ENCODE measurements around the gene SOX8.

The SOX8 gene

DNA sequence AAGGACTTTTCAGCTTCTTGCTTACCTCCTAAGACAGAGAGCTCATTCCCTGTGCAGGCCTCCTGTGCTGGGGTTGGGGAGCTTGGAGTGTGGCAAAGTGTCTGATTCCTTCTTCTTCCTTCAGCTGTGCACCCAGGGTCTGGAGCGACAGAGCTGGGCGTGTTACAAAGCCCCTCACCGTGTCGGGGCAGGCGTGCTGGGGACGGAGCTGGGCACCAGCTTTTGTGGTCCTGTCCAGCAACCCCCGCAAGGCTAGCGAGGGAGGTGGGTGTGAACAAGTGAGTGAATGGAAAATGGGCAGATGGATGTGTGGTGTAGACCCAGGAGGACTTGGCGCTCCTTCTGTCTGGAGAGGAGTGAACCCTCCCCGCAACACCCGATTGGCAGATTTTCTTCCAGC, 23.7 kb downstream of the SOX8 start:
- no peak for DNase-seq (ENCODE audit: extremely low read depth, low read depth)
- H3K4me3 ChIP-seq (replicated peaks; ENCODE audit: low read depth, low read length): no peak overlapping the region
- TF ChIP-seq, protein P1, sequence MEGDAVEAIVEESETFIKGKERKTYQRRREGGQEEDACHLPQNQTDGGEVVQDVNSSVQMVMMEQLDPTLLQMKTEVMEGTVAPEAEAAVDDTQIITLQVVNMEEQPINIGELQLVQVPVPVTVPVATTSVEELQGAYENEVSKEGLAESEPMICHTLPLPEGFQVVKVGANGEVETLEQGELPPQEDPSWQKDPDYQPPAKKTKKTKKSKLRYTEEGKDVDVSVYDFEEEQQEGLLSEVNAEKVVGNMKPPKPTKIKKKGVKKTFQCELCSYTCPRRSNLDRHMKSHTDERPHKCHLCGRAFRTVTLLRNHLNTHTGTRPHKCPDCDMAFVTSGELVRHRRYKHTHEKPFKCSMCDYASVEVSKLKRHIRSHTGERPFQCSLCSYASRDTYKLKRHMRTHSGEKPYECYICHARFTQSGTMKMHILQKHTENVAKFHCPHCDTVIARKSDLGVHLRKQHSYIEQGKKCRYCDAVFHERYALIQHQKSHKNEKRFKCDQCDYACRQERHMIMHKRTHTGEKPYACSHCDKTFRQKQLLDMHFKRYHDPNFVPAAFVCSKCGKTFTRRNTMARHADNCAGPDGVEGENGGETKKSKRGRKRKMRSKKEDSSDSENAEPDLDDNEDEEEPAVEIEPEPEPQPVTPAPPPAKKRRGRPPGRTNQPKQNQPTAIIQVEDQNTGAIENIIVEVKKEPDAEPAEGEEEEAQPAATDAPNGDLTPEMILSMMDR (IDR thresholded peaks at IDR 0.05; ENCODE audit: low read depth, low read length, missing control alignments): no peak

DNA sequence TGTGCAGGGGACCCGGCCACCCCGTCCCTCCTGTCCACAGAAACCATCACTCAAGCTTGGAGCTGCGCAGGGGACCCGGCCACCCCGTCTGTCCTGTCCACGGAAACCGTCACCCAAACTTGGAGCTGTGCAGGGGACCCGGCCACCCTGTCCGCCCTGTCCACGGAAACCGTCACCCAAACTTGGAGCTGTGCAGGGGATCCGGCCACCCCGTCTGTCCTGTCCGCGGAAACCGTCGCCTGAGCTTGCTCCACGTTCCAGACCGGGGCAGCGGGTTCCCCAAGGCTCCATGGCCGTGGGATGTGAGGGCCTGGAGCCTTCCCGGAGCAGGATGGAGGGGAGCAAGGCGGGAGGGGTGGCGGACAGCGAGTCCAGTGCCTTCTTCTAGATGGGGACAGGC, 25.2 kb downstream of the SOX8 start:
- TF ChIP-seq, protein P1 (IDR thresholded peaks at IDR 0.05; ENCODE audit: low read depth, low read length, missing control alignments): no peak

DNA sequence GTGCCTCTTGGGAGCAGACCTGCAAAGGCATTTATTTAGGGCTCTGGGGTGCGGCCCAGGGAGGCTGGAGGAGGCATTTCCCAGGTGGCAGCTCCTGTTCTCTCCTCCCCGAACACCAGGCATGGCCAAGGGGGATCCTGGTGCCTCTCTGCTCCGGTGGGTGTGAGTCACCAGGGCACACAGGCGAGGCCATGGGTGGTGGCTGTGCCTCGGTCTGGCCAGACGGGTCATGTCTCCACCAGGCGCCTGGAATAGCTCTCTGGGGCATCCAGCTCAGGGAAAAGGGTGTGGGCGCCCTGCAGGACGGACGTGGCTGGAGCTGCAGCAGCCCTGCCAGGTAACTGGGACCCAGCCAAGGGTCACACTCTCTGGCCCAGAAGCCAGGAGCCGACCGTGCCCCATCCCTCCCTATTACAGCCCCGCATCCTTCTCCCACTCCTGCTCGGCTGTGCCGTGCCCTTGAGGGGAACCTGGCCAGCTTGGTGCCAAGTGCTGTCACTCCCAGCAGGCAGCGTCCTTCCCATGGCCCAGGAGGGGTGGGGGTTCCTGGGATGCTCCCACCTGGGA, 25.8 kb downstream of the SOX8 start:
- H3K4me3 ChIP-seq (replicated peaks; ENCODE audit: low read depth, low read length): no peak overlapping the region
- TF ChIP-seq, protein P1 (IDR thresholded peaks at IDR 0.05; ENCODE audit: low read depth, low read length, missing control alignments): no peak
- DNase-seq (ENCODE audit: extremely low read depth, low read depth): no peak

More for the DNA sequence above, 25.2 kb downstream of the SOX8 start:
- H3K4me3 ChIP-seq (replicated peaks; ENCODE audit: low read depth, low read length): no peak overlapping the region
- no peak for DNase-seq (ENCODE audit: extremely low read depth, low read depth)

DNA sequence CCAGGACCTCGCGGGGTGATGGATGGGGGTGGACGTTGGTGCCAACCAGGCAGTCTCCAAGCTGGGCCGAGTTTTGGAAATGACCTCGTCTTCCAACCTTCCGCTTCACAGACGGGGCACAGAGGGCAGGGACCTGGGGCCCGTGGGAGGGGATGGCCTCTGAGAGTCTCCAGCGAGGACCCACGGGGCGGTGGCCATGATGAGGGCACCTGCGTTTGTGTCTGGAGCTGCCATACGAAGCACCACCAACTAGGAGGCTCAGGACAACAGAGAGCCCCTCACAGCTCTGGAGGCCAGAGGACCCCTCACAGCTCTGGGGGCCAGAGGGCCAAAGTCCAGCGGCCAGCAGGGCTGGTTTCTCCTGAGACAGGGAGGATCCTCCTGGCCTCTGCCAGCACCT, 26.5 kb downstream of the SOX8 start:
- DNase-seq (ENCODE audit: extremely low read depth, low read depth): no peak
- TF ChIP-seq, protein P1 (IDR thresholded peaks at IDR 0.05; ENCODE audit: low read depth, low read length, missing control alignments): no peak
- H3K4me3 ChIP-seq (replicated peaks; ENCODE audit: low read depth, low read length): no peak overlapping the region

DNA sequence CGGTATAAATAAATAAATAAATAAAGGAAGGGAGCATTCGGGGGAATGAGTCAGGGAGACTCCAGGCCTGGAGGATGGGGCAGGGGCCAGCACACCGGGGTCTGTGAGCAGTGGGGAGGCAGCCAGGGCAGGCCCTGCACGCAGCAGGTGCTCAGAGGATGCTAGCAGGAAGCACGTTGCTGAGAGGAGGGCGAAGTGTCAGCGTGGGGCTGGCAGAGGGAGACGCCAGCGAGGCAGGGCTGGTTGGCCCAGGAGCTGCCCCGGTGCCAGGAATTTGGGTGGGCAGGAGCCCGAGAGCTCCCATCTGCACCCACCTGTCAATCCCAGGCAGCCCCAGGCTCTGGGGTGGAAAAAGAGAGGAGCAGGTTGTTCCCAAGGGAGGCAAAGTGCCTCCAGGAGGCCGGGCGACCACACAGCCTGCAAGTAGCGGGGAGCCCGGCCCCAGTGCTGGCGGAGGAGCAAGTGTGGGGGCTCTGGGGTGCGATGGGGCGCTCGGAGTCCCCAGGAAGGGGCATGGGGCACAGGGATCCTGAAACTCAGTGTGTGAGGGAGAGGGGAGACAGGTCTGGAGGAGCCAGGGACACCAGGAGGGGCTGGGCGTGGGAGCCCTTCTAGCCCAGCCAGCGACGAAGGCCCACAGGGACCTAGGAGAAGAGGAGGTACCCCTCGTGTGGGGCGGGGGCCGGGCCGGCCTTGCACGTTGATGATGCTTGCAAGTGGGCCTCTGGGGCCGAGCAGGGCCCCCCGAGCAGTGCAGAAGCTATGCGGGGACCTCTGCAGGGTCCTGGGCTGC, 28.0 kb downstream of the SOX8 start:
- no peak for DNase-seq (ENCODE audit: extremely low read depth, low read depth)
- H3K4me3 ChIP-seq (replicated peaks; ENCODE audit: low read depth, low read length): no peak overlapping the region
- TF ChIP-seq, protein P1 (IDR thresholded peaks at IDR 0.05; ENCODE audit: low read depth, low read length, missing control alignments): no peak

DNA sequence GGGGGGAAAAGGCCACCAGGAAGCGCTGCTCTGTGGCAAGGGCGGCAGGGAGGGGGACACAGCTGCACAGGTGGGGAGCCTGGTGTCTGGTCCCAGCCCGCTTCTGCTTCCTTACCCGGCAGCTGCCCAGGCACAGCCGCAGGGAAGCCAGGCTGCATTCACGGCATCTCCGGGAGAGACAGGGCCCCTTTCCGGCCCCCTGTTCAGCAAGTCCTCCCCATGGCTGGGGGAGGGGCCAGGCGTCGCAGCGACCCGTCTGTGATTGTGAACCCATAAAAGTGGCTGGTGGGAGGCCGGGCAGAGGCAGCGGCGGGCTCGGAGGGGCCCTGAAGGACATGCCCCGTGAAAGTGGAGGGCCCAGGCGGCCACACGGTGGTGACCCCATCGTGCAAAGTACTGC, 28.7 kb downstream of the SOX8 start:
- TF ChIP-seq, protein P1 (IDR thresholded peaks at IDR 0.05; ENCODE audit: low read depth, low read length, missing control alignments): no peak
- DNase-seq (ENCODE audit: extremely low read depth, low read depth): no peak
- H3K4me3 ChIP-seq (replicated peaks; ENCODE audit: low read depth, low read length): no peak overlapping the region

Measured in HFF-Myc (cell line).